Activated T-helper 17 cell treated with anti-CD3 and anti-CD28 coated beads, Interleukin-2, amount 50 U/mL, for 72 hours (primary cell): Measurements from ENCODE around the gene PITPNM3. TPM values are rescaled to one million over a fixed set of nuclear protein-coding genes. Genes with fewer than 3 reads are reported as not detected.
A peak's percentile ranks its signal among the peaks of the same experiment; 100 is the strongest.
"Not testable (repeated sequence)": the region's sequence is repeated elsewhere in the genome, so short reads cannot be mapped to it uniquely, and the experiment has no call there.

ENCODE experiments used
- ATAC-seq: fragments of 150-1000 bp; cut with Tn5 transposase; replicated peaks from 2 replicates; pipeline ENCODE4 v1.10.0; 2021; ENCODE audit warnings: mild to moderate bottlenecking, moderate library complexity
- H3K27ac Mint-ChIP-seq: one replicate; pipeline ENCODE4 v1.8.0; 2022; ENCODE audit warnings: mixed read lengths
- H3K27me3 Mint-ChIP-seq: one replicate; pipeline ENCODE4 v1.8.0; 2022; ENCODE audit warnings: mixed read lengths
- H3K36me3 Mint-ChIP-seq: one replicate; pipeline ENCODE4 v1.8.0; 2022; ENCODE audit warnings: low read depth, mild to moderate bottlenecking, mixed read lengths
- H3K4me1 Mint-ChIP-seq: one replicate; pipeline ENCODE4 v1.8.0; 2022; ENCODE audit warnings: mixed read lengths
- H3K4me3 Mint-ChIP-seq: one replicate; pipeline ENCODE4 v1.8.0; 2022; ENCODE audit warnings: mild to moderate bottlenecking, mixed read lengths
- H3K9me3 Mint-ChIP-seq: one replicate; pipeline ENCODE4 v1.8.0; 2022; ENCODE audit warnings: mixed read lengths
- total RNA-seq, 2 donors: library from RNA; stranded (reverse); gene quantifications; one replicate each; pipeline ENCODE4 v1.2.3, GENCODE V29; 2022

The PITPNM3 gene
- total RNA-seq, 2 donors from 2014 or later: 0.73 to 1.4 TPM

DNA sequence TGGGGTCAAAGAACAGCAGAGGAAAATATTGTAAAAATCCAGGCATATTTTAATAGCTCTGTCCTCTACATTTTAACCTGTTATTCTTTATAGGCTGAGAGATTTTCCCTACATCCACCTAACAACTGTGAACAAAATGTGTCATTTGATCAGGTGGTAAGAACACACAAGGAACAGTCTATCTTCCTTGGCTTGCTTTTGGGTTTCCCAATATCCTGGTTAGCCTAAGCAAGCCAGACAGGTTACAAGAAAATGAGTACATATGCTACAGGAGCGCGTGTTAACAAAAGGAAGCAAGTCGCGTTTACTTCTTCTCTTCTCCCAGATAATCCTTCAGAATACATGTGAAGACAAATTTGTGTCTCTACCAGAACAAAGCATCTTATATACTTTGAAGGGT, 31.0 kb upstream of the PITPNM3 start:
- no peaks in the 10 kb centered on the region for H3K4me1 Mint-ChIP-seq
- no peaks in the 10 kb centered on the region for H3K9me3 Mint-ChIP-seq
- peaks cover 100% of the 10 kb centered on the region for H3K36me3 Mint-ChIP-seq
- no peak overlapping the region for H3K27ac Mint-ChIP-seq
- H3K27me3 Mint-ChIP-seq: no peaks in the 10 kb centered on the region
- no peak overlapping the region for H3K4me3 Mint-ChIP-seq
- ATAC-seq: no peak

DNA sequence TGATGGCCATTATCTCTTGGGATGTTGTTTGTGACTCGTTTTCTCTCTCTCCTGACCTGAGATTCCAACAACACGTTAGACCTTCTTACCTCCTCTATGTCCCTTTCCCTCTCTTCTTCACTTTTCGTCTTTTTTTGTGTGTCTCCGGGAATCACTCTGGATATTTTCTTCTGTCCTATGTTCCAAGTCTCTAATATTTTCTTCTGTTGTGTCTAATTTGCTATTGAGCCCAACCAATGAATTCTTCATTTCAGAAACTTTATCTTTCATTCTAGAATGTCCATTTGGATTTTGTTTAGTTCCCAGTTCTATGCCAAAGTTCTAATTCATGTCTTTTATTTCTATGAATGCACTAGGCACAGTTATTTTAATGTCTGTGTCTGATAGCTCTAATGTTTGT, 27.1 kb upstream of the PITPNM3 start:
- ATAC-seq: no peak
- no peak overlapping the region for H3K27ac Mint-ChIP-seq
- no peaks in the 10 kb centered on the region for H3K4me1 Mint-ChIP-seq
- H3K36me3 Mint-ChIP-seq: peaks cover 86% of the 10 kb centered on the region
- no peaks in the 10 kb centered on the region for H3K9me3 Mint-ChIP-seq
- no peak overlapping the region for H3K4me3 Mint-ChIP-seq
- H3K27me3 Mint-ChIP-seq: no peaks in the 10 kb centered on the region

DNA sequence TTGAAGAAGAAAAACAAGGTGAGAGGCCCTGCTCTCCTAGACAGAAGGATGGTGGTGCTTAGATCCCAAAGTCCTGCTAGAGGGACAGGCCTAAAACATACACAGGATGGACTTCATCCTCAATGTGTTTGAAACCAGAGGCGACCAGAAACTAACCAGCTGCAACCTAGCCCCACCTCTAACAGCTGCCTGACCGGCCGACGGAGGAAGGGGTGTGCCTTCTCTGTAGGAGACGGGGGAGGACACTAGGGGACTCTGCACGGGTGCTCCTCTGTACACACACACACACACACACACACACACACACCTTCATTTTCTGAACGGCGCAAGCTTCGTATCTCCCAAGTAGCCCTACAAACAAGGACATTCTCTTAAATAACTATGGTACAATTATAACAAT, 24.3 kb upstream of the PITPNM3 start:
- H3K36me3 Mint-ChIP-seq: peaks cover 82% of the 10 kb centered on the region
- ATAC-seq: no peak
- no peaks in the 10 kb centered on the region for H3K27me3 Mint-ChIP-seq
- peaks cover 5% of the 10 kb centered on the region for H3K4me1 Mint-ChIP-seq
- H3K9me3 Mint-ChIP-seq: no peaks in the 10 kb centered on the region
- no peak overlapping the region for H3K27ac Mint-ChIP-seq
- H3K4me3 Mint-ChIP-seq: no peak overlapping the region

DNA sequence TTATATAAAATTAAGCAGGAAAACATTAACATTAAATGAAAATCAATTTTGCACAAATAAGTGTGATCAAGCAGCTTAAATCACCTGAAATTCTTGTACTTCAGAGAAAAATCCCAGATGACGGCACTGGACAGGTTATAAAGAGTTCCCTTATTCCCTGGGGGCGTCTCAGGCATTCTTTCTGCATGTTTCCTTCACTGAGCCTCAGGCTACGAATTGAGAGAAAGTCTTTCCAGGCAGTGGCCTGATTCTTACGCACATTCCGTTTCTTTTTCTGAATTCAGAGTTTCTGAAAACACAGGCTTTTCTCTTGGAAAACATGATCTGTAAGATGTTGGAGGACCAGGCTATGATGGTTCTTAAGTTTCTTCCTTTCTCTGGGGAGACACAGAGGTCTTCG, 22.1 kb upstream of the PITPNM3 start:
- peaks cover 13% of the 10 kb centered on the region for H3K4me1 Mint-ChIP-seq
- no peak overlapping the region for H3K4me3 Mint-ChIP-seq
- H3K27ac Mint-ChIP-seq: no peak overlapping the region
- H3K27me3 Mint-ChIP-seq: no peaks in the 10 kb centered on the region
- no peak for ATAC-seq
- H3K9me3 Mint-ChIP-seq: no peaks in the 10 kb centered on the region
- H3K36me3 Mint-ChIP-seq: peaks cover 63% of the 10 kb centered on the region

DNA sequence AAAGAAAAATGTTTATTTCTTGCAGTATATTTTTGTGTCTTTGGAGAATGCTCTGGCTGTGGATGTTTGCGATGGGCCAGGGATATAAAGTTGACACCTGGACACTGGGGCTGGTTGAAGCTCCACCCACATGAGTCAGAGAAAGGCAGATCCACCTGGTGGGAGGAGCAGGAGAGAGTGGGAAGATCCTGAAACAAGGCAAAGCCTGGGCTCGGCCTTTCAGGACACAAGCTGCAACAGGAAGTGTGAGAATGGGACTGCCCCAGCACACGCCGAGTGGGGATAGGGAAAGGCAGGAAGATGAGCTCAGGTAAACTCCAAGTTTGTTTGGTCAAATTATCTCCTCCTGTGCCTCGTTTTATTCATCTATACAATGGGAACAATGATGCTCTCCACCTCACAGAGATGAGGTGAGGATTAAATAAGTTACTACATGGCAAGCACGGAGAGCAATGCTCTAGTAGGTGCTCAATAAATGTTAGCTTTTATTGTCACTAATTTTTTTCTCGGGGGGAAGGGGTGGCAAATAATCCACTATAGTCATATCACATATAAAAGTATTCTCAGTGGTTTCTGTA, 21.4 kb upstream of the PITPNM3 start:
- H3K27me3 Mint-ChIP-seq: no peaks in the 10 kb centered on the region
- no peaks in the 10 kb centered on the region for H3K9me3 Mint-ChIP-seq
- H3K36me3 Mint-ChIP-seq: peaks cover 56% of the 10 kb centered on the region
- no peak for ATAC-seq
- H3K27ac Mint-ChIP-seq: no peak overlapping the region
- no peak overlapping the region for H3K4me3 Mint-ChIP-seq
- H3K4me1 Mint-ChIP-seq: peaks cover 13% of the 10 kb centered on the region

DNA sequence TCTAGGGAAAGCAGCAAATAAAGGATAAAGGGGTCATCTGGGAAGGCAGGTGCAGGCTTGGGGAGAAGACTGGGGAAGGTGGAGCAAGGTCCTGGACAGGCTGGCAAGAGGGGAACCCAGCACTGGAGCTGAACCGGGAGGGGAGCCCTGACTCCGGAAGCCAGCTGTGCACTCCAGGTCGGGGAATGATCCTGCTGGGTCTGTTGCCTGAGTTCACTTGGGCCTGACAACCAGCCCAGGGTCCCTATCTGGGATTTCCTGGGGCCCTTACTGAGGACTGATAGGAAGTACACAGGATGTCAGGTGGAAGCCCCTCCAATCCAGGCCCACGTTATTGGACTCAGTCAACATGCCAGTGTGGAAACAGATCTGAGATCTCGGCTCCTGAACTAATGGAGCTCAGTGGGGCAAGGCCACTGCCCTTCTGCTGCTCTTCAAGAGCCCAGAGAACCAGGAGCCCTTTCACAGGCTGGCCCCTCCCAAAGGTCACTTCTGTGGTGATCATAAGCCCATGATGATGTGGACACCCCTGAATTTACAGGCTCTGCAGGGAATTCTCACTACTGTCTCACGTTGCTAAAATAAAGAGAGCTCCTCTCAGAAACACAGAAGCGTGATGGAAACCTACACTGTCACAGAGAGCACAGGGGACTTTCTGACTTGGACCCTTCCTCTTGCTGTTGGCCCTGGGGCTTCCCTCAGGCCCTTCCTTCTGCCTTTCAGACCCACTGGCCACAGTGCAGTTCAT, 19.9 kb upstream of the PITPNM3 start:
- Mint-ChIP-seq H3K27ac (peak overlapping the region; percentile 75), H3K36me3 (peaks cover 43% of the 10 kb centered on the region), H3K27me3 (no peaks in the 10 kb centered on the region), H3K9me3 (no peaks in the 10 kb centered on the region), H3K4me1 (peaks cover 13% of the 10 kb centered on the region), H3K4me3 (peak overlapping the region; percentile 36)
- ATAC-seq: no peak

DNA sequence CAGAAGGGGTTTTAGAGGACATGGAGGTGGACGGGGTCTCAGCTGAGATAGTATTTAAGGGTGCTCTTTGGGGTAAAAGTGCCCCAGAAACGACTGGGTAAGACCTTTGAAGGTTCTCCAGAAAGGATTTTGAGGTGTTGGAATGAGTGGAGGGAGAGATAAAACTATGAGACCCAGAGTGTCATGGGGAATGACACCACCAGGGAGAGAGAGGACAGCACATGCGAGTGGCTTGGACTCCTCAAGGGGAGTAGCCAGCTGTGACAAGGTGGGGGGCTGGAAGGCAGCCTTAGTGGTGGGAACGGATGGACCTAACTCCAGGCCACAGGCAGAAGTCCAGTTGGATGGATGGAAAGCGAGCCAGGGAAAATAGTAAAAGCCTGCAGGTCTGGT, 19.2 kb upstream of the PITPNM3 start:
- H3K4me3 Mint-ChIP-seq: peak overlapping the region; percentile 36
- peaks cover 13% of the 10 kb centered on the region for H3K4me1 Mint-ChIP-seq
- no peaks in the 10 kb centered on the region for H3K9me3 Mint-ChIP-seq
- H3K36me3 Mint-ChIP-seq: peaks cover 40% of the 10 kb centered on the region
- peak overlapping the region; percentile 75 for H3K27ac Mint-ChIP-seq
- no peaks in the 10 kb centered on the region for H3K27me3 Mint-ChIP-seq
- ATAC-seq: peak; percentile 54

DNA sequence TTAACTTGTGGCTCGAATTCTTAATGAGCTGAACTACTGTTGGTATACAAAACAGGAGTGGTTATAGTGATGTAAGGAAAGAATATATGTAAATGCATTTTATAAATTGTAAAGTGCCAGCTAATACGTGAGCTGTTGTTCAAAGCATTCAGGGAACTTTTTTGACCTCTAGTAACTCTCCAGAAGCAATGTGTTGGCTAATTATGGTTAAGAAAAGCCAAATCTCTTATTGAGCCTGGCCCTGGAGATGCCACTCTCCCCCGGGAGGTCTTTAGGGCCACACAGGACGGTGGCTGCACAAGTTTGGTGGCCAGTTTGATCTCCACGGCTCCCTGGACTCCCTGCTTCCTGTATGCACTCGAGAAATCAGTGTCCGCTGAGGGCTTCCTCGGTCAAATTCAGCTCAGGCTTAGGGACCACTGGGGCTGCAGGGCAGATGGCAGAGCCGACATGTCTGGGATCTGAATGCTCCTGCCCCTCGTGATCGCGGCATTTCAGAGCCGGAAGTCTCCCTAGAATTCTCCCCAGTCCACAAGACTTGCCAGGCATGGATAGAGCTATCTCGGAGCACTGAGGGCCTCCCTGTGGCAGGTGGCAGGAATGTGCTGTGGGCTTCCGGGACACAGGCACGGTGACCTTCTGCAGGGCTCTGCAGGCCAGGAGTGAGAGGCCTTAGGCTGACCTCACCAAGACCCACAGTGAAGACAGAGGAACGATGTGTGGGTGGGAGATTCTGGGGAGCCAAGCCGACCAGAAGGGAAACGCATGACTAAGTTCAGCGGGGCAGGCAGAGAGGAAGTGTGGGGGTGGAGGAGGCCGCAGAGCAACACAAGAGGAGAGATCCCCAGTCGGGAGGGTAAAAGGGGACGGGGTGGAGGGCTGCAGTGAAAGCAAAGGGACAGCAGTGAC, 18.6 kb upstream of the PITPNM3 start:
- Mint-ChIP-seq H3K36me3 (peaks cover 40% of the 10 kb centered on the region), H3K27ac (peak overlapping the region; percentile 75), H3K9me3 (no peaks in the 10 kb centered on the region), H3K4me1 (peaks cover 13% of the 10 kb centered on the region), H3K27me3 (no peaks in the 10 kb centered on the region), H3K4me3 (peak overlapping the region; percentile 36)
- ATAC-seq: peak; percentile 96

DNA sequence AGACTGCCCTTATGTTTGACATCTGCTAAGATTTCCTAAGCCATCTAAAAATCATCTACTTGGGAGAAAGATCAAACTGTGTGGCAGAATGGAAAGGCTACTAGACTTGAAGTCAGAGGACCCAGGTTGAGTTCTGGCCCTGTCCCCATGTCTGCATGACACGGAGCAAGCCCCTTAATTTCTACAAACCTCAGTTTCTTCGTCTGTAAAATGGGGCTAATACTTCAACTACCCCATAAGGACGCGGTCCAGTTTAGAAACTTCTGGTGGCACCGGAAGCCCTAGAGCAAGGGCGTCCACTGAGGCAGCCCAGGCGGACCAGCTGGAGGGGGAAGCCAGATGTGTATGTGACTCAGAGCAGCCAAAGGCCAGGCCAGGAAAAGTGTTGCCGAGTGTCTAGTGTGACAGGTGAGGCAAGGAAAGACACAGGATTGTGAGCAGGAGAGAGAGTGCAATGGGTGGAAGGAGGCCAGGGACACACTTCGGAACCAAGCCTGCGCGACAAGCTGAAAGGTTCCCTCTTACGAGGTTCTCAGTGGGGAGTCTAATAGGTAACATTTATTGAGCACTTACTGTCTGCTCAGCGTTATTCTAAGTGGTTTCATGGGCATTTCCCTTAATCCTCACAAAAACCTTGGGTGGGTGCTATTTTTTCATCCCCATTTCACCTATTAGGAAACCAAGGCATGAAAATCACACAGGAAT, 17.8 kb upstream of the PITPNM3 start:
- ATAC-seq: no peak
- no peaks in the 10 kb centered on the region for H3K27me3 Mint-ChIP-seq
- H3K27ac Mint-ChIP-seq: no peak overlapping the region
- peaks cover 33% of the 10 kb centered on the region for H3K36me3 Mint-ChIP-seq
- peaks cover 13% of the 10 kb centered on the region for H3K4me1 Mint-ChIP-seq
- H3K4me3 Mint-ChIP-seq: no peak overlapping the region
- no peaks in the 10 kb centered on the region for H3K9me3 Mint-ChIP-seq

DNA sequence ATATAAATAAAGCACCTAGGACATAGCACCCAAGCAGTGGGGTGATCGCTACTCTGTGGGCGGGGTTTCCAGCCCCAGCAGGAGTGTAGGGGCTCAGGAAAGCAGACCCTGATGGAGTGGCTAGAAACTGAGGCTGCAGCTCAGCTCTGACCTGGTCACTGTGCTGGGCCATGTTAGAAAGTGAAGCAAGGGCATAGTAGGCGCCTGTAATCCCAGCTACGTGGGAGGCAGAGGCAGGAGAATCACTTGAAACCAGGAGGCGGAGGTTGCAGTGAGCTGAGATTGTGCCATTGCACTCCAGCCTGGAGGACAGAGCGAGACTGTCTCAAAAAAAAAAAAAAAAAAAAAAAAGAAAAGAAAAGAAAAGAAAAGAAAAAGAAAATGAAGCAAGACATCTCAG, 17.1 kb upstream of the PITPNM3 start:
- not testable (repeated sequence) for ATAC-seq, H3K27ac Mint-ChIP-seq
- peaks cover 13% of the 10 kb centered on the region for H3K4me1 Mint-ChIP-seq

DNA sequence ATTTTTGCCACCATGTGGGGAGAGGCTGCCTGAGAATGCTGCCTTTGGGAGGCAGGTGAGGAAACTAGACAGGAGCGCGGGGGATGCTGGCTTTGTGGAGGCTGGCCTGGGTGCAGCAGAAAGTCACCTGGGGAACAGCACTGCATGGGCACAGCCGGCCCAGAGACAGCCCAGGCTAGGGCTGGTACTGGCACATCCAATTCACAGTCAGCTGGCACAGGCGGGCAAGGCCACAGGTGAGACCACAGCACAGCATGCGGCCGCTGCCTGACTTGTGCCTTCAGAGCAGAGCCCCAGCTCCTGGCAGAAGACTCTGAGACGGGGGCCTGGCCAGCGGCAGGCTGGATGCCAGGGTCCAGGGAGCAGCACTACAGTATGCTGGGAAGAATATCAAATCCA, 16.6 kb upstream of the PITPNM3 start:
- Mint-ChIP-seq H3K36me3 (peaks cover 23% of the 10 kb centered on the region), H3K4me3 (no peak overlapping the region), H3K4me1 (peaks cover 13% of the 10 kb centered on the region), H3K9me3 (no peaks in the 10 kb centered on the region), H3K27ac (no peak overlapping the region), H3K27me3 (peaks cover 1% of the 10 kb centered on the region)
- ATAC-seq: no peak

More for the DNA sequence above, 17.1 kb upstream of the PITPNM3 start:
- not testable (repeated sequence) for H3K9me3 Mint-ChIP-seq, H3K27me3 Mint-ChIP-seq, H3K4me3 Mint-ChIP-seq
- peaks cover 27% of the 10 kb centered on the region for H3K36me3 Mint-ChIP-seq

DNA sequence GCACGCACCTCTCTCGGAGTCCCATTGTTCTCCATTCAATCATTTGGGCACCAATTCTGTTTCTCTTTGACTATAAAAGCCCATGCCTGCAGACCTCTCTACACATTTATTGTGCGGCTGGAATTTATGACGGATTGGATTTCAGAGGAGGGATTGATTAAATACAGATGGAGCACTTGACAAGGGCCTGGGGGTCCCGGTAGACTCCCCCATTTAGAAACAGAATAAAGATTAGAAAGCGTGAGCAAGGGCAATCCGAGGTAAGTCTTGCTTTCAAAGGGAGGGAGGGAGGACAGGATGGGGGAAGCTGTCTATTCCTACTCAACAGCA, 15.1 kb upstream of the PITPNM3 start:
- Mint-ChIP-seq H3K9me3 (no peaks in the 10 kb centered on the region), H3K36me3 (peaks cover 8% of the 10 kb centered on the region), H3K4me3 (no peak overlapping the region), H3K27ac (no peak overlapping the region), H3K4me1 (peaks cover 13% of the 10 kb centered on the region), H3K27me3 (peaks cover 3% of the 10 kb centered on the region)
- no peak for ATAC-seq

DNA sequence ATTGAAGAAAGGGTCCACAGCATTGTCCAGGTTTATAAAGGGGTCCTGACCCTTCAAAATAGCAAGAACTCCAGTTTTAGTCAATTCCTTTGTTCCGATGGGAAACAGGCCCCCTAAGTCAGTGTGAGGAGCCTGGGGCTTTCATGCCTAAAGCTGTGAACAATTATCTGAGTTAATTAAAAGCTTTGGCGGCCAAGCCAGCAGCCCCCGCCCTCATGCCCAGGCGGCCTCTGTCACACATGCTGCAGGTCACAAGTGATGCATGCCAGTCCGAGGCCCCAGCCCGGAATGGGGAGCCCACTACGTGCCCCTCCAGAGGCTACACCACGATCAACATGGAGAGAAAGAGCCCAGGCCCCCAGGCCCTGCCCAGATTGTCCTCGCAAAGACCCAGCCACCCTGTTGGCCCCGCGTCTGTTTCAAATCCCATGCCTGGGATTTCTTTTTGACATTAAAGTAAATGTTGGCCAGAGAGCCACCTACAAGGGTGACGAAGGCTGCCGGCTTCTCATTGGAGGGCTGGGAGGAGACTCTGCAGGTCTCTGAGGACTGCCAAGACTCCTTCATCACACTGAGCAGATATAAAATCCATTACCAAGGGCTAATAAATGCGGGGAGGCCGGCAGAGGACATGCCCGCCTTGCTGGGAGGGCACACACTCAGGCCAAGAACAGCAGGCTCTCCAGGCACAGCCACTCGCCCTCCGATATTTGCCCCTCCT, 14.5 kb upstream of the PITPNM3 start:
- no peak for ATAC-seq
- Mint-ChIP-seq H3K27ac (no peak overlapping the region), H3K27me3 (peaks cover 3% of the 10 kb centered on the region), H3K4me1 (peaks cover 10% of the 10 kb centered on the region), H3K9me3 (no peaks in the 10 kb centered on the region), H3K36me3 (peaks cover 6% of the 10 kb centered on the region), H3K4me3 (no peak overlapping the region)
